ENCODE data around the gene NME5.

DNA sequence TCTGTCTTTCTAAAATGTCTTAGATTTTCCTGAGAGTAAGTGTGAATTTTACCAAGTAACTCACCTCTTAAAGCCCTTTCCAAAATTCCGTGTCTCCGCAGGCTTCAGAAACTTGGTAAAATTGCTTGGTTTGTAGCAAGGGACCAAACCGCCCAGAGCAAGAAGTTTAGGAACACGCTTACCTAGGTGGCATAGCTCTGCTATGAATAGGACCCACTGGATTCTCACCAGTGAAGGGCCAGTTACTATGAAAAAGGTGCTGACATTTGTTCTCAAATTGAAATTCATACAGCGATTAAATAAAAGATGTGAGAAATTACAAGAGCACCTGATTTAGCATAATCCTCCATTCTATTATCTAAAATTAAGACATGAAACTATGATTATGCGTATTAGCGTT, 6.7 kb downstream of the NME5 start:
- TF ChIP-seq POLR2AphosphoS5 (IDR thresholded peaks at IDR 0.05; ENCODE audit: borderline replicate concordance, low read depth, low read length) (no peak), EZH2 (IDR thresholded peaks at IDR 0.05) (no peak), FOXP2 (optimal IDR thresholded peaks at IDR 0.05; ENCODE audit: control extremely low read depth, extremely low read length, insufficient read depth) (no peak)
